ENCODE measurements around the gene ALKBH3.

Gene ALKBH3

DNA sequence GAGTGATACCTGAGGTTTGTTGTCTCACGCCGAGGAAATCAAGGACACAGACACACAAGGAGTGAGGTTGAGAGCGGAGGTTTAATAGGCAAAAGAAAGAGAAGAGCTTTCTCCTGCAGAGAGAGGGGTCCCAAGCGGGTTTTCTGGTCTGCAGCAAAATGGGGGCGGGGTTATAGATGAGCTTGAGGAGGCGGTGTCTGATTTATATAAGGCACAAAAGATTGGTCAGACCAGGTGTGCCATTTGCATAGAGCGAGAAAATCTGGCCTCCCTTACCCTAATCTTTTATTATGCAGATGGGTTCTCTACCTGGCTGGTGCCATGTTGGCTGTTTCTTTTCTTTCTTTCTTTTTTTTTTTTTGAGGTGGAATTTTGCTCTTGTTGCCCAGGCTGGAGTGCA, 73.6 kb downstream of the ALKBH3 start:
- H3K9me3 ChIP-seq (ENCODE audit: insufficient read depth, low read length), result peaks cover 20% of the 10 kb centered on the region
- no peaks in the 10 kb centered on the region for H3K36me3 ChIP-seq (ENCODE audit: insufficient read depth, insufficient read length, low read length)
- no peak overlapping the region for H3K4me3 ChIP-seq (ENCODE audit: insufficient read length, low read depth)
- no peaks in the 10 kb centered on the region for H3K27me3 ChIP-seq (ENCODE audit: insufficient read depth, insufficient read length)
- H3K9ac ChIP-seq (ENCODE audit: insufficient read length, low read depth), result no peak overlapping the region
- no peak for TF ChIP-seq ZNF274 (IDR thresholded peaks at IDR 0.05; ENCODE audit: low read depth, low read length)
- TF ChIP-seq YY1 (IDR thresholded peaks at IDR 0.05; ENCODE audit: insufficient read depth, insufficient read length), result no peak
- no peak for TF ChIP-seq SUZ12 (IDR thresholded peaks at IDR 0.05; ENCODE audit: extremely low read depth, insufficient read depth, insufficient read length)
- H3K4me1 ChIP-seq (ENCODE audit: insufficient read depth, insufficient read length), result peaks cover 16% of the 10 kb centered on the region
- DNase-seq (ENCODE audit: low read depth, low spot score), result no peak

DNA sequence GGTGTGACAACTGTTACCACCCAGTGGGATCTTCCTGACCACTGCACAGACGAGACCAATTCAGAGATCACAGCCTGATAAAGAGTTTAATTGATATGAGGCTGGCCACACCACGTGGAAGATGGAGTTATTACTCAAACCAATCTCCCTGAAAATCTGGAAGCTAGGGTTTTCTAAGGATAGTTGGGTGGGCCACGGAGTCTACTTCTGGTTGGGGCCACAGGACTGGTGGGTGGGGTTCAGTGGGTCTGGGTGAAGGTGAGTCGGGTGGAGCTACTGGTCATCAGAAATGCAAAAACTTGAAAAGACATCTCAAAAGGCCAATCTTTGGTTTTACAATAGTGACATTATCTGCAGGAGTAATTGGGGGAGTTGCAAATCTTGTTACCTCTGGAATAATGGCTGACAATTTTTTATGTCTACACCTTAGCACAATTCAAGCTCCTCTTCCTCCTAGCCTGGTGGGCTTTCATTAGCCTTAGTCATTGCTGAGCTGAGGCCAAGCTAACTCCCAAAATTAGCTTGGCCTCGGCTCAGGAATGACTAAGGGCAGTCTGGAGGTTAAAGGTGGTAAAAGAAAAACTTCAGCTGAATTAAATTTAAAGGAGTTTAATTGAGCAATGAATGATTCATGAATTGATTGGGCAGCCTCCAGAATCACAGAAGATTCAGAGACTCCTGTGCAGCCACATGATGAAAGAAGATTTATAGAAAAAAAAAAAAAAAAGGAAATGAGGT, 74.9 kb downstream of the ALKBH3 start:
- no peaks in the 10 kb centered on the region for H3K27me3 ChIP-seq (ENCODE audit: insufficient read depth, insufficient read length)
- DNase-seq (ENCODE audit: low read depth, low spot score), result no peak
- peaks cover 20% of the 10 kb centered on the region for H3K9me3 ChIP-seq (ENCODE audit: insufficient read depth, low read length)
- no peak overlapping the region for H3K9ac ChIP-seq (ENCODE audit: insufficient read length, low read depth)
- H3K36me3 ChIP-seq (ENCODE audit: insufficient read depth, insufficient read length, low read length), result no peaks in the 10 kb centered on the region
- H3K4me1 ChIP-seq (ENCODE audit: insufficient read depth, insufficient read length), result peaks cover 19% of the 10 kb centered on the region
- H3K4me3 ChIP-seq (ENCODE audit: insufficient read length, low read depth), result no peak overlapping the region
- TF ChIP-seq SUZ12 (IDR thresholded peaks at IDR 0.05; ENCODE audit: extremely low read depth, insufficient read depth, insufficient read length) (no peak), ZNF274 (IDR thresholded peaks at IDR 0.05; ENCODE audit: low read depth, low read length) (no peak), YY1 (IDR thresholded peaks at IDR 0.05; ENCODE audit: insufficient read depth, insufficient read length) (no peak)

DNA sequence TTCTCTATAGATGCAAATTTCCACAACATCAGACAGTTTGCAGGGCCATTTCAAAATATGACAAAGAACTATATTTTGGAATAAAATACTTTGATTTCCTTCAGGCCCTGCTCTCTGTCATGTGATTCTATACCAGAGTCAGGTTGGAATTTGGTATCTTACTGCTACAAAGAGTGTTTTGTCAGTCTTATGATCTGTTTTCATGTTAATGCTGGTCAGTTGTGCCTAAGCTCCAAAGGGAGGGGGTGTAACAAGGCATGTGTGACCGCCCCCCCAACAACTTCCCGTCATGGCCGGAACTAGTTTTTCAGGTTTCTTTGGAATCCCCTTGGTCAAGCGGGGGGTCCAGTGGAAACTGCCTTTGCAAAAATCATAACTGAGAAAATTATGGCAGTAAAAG, 76.9 kb downstream of the ALKBH3 start:
- Histone ChIP-seq H3K4me1 (ENCODE audit: insufficient read depth, insufficient read length) (peaks cover 21% of the 10 kb centered on the region), H3K4me3 (ENCODE audit: insufficient read length, low read depth) (no peak overlapping the region), H3K9ac (ENCODE audit: insufficient read length, low read depth) (no peak overlapping the region), H3K36me3 (ENCODE audit: insufficient read depth, insufficient read length, low read length) (no peaks in the 10 kb centered on the region), H3K9me3 (ENCODE audit: insufficient read depth, low read length) (peaks cover 20% of the 10 kb centered on the region), H3K27me3 (ENCODE audit: insufficient read depth, insufficient read length) (no peaks in the 10 kb centered on the region)
- TF ChIP-seq YY1 (IDR thresholded peaks at IDR 0.05; ENCODE audit: insufficient read depth, insufficient read length) (no peak), ZNF274 (IDR thresholded peaks at IDR 0.05; ENCODE audit: low read depth, low read length) (no peak), SUZ12 (IDR thresholded peaks at IDR 0.05; ENCODE audit: extremely low read depth, insufficient read depth, insufficient read length) (no peak)
- DNase-seq (ENCODE audit: low read depth, low spot score), result no peak

DNA sequence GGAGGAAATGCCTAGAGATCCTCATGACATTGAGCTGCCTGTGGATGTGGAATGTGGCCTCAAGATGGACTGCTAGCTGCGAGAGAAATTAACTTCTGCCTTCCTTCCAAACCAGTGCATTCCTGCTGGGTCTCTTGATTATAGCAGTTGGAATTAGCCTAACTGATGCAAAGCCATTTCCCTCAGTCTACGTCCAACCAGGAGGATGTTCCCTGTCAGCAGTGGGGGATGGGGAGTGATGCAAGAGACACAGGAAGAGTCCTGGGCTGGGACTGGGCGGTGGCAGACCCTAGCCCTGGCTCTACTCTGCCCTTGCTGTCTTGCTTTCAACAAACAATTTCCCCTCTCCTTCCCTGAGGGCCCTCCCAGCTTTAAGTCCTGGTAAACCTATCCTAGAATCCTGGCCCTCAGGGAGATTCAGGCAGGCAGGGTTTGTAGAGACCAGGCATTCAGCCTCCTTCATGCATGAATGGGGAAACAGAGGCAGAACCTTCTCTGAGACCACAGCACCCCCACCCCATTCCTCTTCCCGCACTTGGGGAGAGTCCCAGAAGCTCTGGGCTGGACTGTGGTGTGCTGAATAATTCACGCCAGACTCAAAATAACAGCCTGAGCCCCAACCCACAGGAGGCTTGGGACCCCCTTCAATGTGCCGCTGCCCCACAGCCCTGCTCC, 78.8 kb downstream of the ALKBH3 start:
- TF ChIP-seq SUZ12 (IDR thresholded peaks at IDR 0.05; ENCODE audit: extremely low read depth, insufficient read depth, insufficient read length), result no peak
- TF ChIP-seq ZNF274 (IDR thresholded peaks at IDR 0.05; ENCODE audit: low read depth, low read length), result no peak
- no peak for TF ChIP-seq YY1 (IDR thresholded peaks at IDR 0.05; ENCODE audit: insufficient read depth, insufficient read length)
- H3K9ac ChIP-seq (ENCODE audit: insufficient read length, low read depth), result no peak overlapping the region
- no peak overlapping the region for H3K4me3 ChIP-seq (ENCODE audit: insufficient read length, low read depth)
- peaks cover 15% of the 10 kb centered on the region for H3K9me3 ChIP-seq (ENCODE audit: insufficient read depth, low read length)
- H3K36me3 ChIP-seq (ENCODE audit: insufficient read depth, insufficient read length, low read length), result no peaks in the 10 kb centered on the region
- no peak for DNase-seq (ENCODE audit: low read depth, low spot score)
- no peaks in the 10 kb centered on the region for H3K27me3 ChIP-seq (ENCODE audit: insufficient read depth, insufficient read length)
- H3K4me1 ChIP-seq (ENCODE audit: insufficient read depth, insufficient read length), result peaks cover 14% of the 10 kb centered on the region

DNA sequence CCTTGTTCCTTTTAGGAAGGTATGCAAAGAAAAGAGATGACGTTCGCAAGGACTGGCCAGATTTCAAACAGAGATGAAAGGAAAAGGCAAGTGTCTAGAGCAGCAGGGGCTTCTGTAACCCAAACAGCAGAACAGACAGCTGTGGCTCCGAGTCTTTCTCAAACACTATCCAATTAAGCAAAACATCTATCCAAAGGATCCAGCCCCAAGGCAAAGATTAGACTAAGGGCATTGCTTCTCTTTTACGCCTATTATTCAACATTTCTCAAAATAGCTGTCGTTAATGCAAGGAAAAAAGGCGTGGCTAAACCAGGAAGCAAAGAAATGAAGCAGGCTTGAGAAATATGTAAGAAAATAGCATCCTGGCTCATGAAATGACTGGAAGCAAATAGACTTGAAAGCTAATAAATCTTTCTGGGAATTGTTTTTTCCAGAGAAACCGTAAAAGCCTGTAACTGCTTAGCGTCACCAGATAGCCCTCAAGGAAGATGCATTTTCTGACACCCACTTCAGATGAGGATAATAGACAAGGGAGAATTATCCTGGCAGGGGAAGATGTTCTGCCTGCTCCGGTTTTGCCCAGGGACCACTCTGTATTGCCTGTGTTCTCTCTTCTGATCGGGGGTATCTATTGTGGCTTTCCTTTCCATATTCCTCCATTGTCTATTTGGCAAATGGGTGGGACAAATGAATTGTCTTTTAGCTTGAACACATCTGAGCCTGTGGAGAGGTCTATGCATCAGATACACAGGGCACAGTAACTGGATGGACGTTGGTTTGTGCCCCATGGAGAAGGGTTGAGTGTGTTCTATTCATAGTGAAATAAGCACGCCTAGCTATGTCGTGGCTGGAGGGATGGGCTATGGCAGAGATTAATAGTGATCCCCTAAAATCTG, 82.0 kb downstream of the ALKBH3 start:
- H3K27me3 ChIP-seq (ENCODE audit: insufficient read depth, insufficient read length), result no peaks in the 10 kb centered on the region
- H3K4me3 ChIP-seq (ENCODE audit: insufficient read length, low read depth), result no peak overlapping the region
- no peaks in the 10 kb centered on the region for H3K36me3 ChIP-seq (ENCODE audit: insufficient read depth, insufficient read length, low read length)
- H3K4me1 ChIP-seq (ENCODE audit: insufficient read depth, insufficient read length), result peaks cover 14% of the 10 kb centered on the region
- TF ChIP-seq SUZ12 (IDR thresholded peaks at IDR 0.05; ENCODE audit: extremely low read depth, insufficient read depth, insufficient read length) (no peak), YY1 (IDR thresholded peaks at IDR 0.05; ENCODE audit: insufficient read depth, insufficient read length) (no peak), ZNF274 (IDR thresholded peaks at IDR 0.05; ENCODE audit: low read depth, low read length) (no peak)
- H3K9ac ChIP-seq (ENCODE audit: insufficient read length, low read depth), result no peak overlapping the region
- H3K9me3 ChIP-seq (ENCODE audit: insufficient read depth, low read length), result peaks cover 26% of the 10 kb centered on the region
- no peak for DNase-seq (ENCODE audit: low read depth, low spot score)

- H3K9ac ChIP-seq (ENCODE audit: insufficient read length, low read depth), result no peak overlapping the region
- no peaks in the 10 kb centered on the region for H3K27me3 ChIP-seq (ENCODE audit: insufficient read depth, insufficient read length)
- no peak overlapping the region for H3K4me3 ChIP-seq (ENCODE audit: insufficient read length, low read depth)
- H3K9me3 ChIP-seq (ENCODE audit: insufficient read depth, low read length), result peaks cover 20% of the 10 kb centered on the region
- H3K36me3 ChIP-seq (ENCODE audit: insufficient read depth, insufficient read length, low read length), result no peaks in the 10 kb centered on the region
- peaks cover 14% of the 10 kb centered on the region for H3K4me1 ChIP-seq (ENCODE audit: insufficient read depth, insufficient read length)
- TF ChIP-seq SUZ12 (IDR thresholded peaks at IDR 0.05; ENCODE audit: extremely low read depth, insufficient read depth, insufficient read length) (no peak), ZNF274 (IDR thresholded peaks at IDR 0.05; ENCODE audit: low read depth, low read length) (no peak), YY1 (IDR thresholded peaks at IDR 0.05; ENCODE audit: insufficient read depth, insufficient read length) (no peak)
- DNase-seq (ENCODE audit: low read depth, low spot score), result no peak
These were observed 82.6 kb downstream of the ALKBH3 start for GRCh38 chr11:43963279-43963620.

All from NT2/D1 (cell line).